Activated gamma-delta T cell treated with anti-CD3 and anti-CD28 coated beads, Interleukin-2, amount 50 U/mL, for 16 hours (primary cell): ENCODE data around the gene CNNM3.
A peak's percentile ranks its signal among the peaks of the same experiment; 100 is the strongest.
"Not testable (repeated sequence)": the region's sequence is repeated elsewhere in the genome, so short reads cannot be mapped to it uniquely, and the experiment has no call there.

ENCODE experiments used
- DNase-seq: peaks from one replicate; pipeline ENCODE4 v3.0.0-alpha.2; 2020; ENCODE audit warnings: low read depth

CNNM3 gene

GRCh38 chr2:96839875-96840850, 24.1 kb downstream of the CNNM3 start:
- DNase-seq = no peak

- no peak for DNase-seq
These were observed 25.8 kb downstream of the CNNM3 start for GRCh38 chr2:96841701-96842495.

GRCh38 chr2:96842600-96842999, 26.5 kb downstream of the CNNM3 start:
- no peak for DNase-seq

GRCh38 chr2:96843538-96844268, 27.6 kb downstream of the CNNM3 start, which contains the start of gene ANKRD23:
Gene ANKRD23, minus strand, starts transcription at chr2:96844021. Its CDS starts 29 bp downstream, at chr2:96843992.
- no peak for DNase-seq

- DNase-seq = no peak
These were observed 28.3 kb downstream of the CNNM3 start for GRCh38 chr2:96844405-96844808.

GRCh38 chr2:96846825-96847224, 30.8 kb downstream of the CNNM3 start:
- no peak for DNase-seq

GRCh38 chr2:96847586-96847985, 31.5 kb downstream of the CNNM3 start:
- DNase-seq = no peak

- DNase-seq = no peak
These were observed 32.2 kb downstream of the CNNM3 start for GRCh38 chr2:96848264-96848663.

- DNase-seq = no peak
These were observed 36.6 kb downstream of the CNNM3 start for GRCh38 chr2:96852667-96853066.

- no peak for DNase-seq
These were observed 37.3 kb downstream of the CNNM3 start for GRCh38 chr2:96853321-96853720.

GRCh38 chr2:96856776-96857666, 41.0 kb downstream of the CNNM3 start:
- DNase-seq = no peak

GRCh38 chr2:96857667-96858372, 41.8 kb downstream of the CNNM3 start, which contains the start of gene ANKRD39:
Gene ANKRD39, minus strand, starts transcription at chr2:96858016. Its CDS starts 29 bp downstream, at chr2:96857987.
- DNase-seq = peak; percentile 94

- no peak for DNase-seq
These were observed 43.1 kb downstream of the CNNM3 start for GRCh38 chr2:96859099-96859649.

- no peak for DNase-seq
These were observed 43.6 kb downstream of the CNNM3 start for GRCh38 chr2:96859681-96860064.

GRCh38 chr2:96860065-96861029, 44.3 kb downstream of the CNNM3 start:
- DNase-seq = no peak

GRCh38 chr2:96861074-96861473, 45.0 kb downstream of the CNNM3 start:
- no peak for DNase-seq

- DNase-seq = not testable (repeated sequence)
These were observed 47.0 kb downstream of the CNNM3 start for GRCh38 chr2:96863056-96863455.

GRCh38 chr2:96863575-96864342, 47.7 kb downstream of the CNNM3 start:
- DNase-seq = no peak
